SK-N-SH (cell line): Measurements from ENCODE around the gene ID2. TPM values are rescaled to one million over a fixed set of nuclear protein-coding genes. Genes with fewer than 3 reads are reported as not detected.

Experiments used
- CTCF ChIA-PET: fragments of 300-600, 350-600 bp; formaldehyde crosslinking; extraction: SDS; loops from one replicate; lab custom pipeline; 2021; lab: Yijun Ruan, JAX
- POLR2A ChIA-PET: fragments of 350-600 bp; sonication (Branson Sonifier 250); formaldehyde crosslinking; extraction: SDS; loops from one replicate; lab custom pipeline; 2020; ENCODE audit warnings: antibody characterized with exemption, inconsistent platforms; lab: Yijun Ruan, JAX
- DNase-seq: peaks from one replicate; pipeline ENCODE4 v3.0.0; 2012
- H2AFZ ChIP-seq: fragments of 200-600 bp; sonication (generic); 2 replicates; pipeline ENCODE4 v1.8.1; 2016; ENCODE audit warnings: antibody characterized with exemption, mild to moderate bottlenecking, low read depth
- H3F3A ChIP-seq: fragments of 200-600 bp; sonication (generic); replicated peaks from 2 replicates; pipeline ENCODE3; 2016; ENCODE audit warnings: antibody characterized with exemption, mild to moderate bottlenecking; ENCODE audit not compliant: insufficient read depth
- H3K27ac ChIP-seq, 2 experiments: fragments of 200-500 bp in 1 of 2; fragments of 200-600 bp in 1 of 2; sonication (Bioruptor generic) in 1 of 2; sonication (generic), shearing (Covaris generic) in 1 of 2; 2 replicates each; pipeline versions ENCODE4 v1.5.1 to v1.6.1; 2014 to 2016; ENCODE audit warnings: low read depth in 2 of 2, inconsistent platforms in 1 of 2, low read length in 1 of 2, mild to moderate bottlenecking in 1 of 2, mixed read lengths in 1 of 2
- H3K27me3 ChIP-seq: fragments of 200-600 bp; sonication (generic), shearing (Covaris generic); 2 replicates; pipeline ENCODE4 v1.6.1; 2016; ENCODE audit warnings: mixed run types; ENCODE audit not compliant: insufficient read depth
- H3K36me3 ChIP-seq, 2 experiments: fragments of 200-500 bp in 1 of 2; fragments of 200-600 bp in 1 of 2; sonication (Bioruptor generic) in 1 of 2; sonication (generic) in 1 of 2; replicated peaks in 1 of 2; 2 replicates each; pipeline versions ENCODE3 to v1.5.1; 2014 to 2016; ENCODE audit warnings: low read length in 1 of 2, mild to moderate bottlenecking in 1 of 2; ENCODE audit not compliant: insufficient read depth in 2 of 2, control insufficient read depth in 1 of 2
- H3K4me1 ChIP-seq, 2 experiments: fragments of 200-500 bp in 1 of 2; fragments of 200-600 bp in 1 of 2; sonication (Bioruptor generic) in 1 of 2; sonication (generic), shearing (Covaris generic) in 1 of 2; 2 replicates each; pipeline versions ENCODE4 v1.5.1 to v1.6.1; 2014 to 2016; ENCODE audit warnings: low read depth in 1 of 2, low read length in 1 of 2, mixed run types in 1 of 2; ENCODE audit not compliant: insufficient read depth in 2 of 2, control insufficient read depth in 1 of 2
- H3K4me2 ChIP-seq: fragments of 200-600 bp; sonication (generic), shearing (Covaris generic); 2 replicates; pipeline ENCODE4 v1.6.1; 2017; ENCODE audit warnings: mixed run types
- H3K4me3 ChIP-seq, 2 experiments: fragments of 200-500 bp in 1 of 2; fragments of 200-600 bp in 1 of 2; sonication (Bioruptor generic) in 1 of 2; sonication (generic), shearing (Covaris generic) in 1 of 2; 2 replicates each; pipeline versions ENCODE4 v1.5.1 to v1.8.1; 2014 to 2016; ENCODE audit warnings: low read depth in 2 of 2, inconsistent platforms in 1 of 2, low read length in 1 of 2, mild to moderate bottlenecking in 1 of 2, mixed read lengths in 1 of 2, moderate library complexity in 1 of 2
- H3K79me2 ChIP-seq: fragments of 200-600 bp; sonication (generic); 2 replicates; pipeline ENCODE4 v1.8.1; 2017; ENCODE audit warnings: mild to moderate bottlenecking; ENCODE audit not compliant: insufficient read depth
- H3K9ac ChIP-seq: fragments of 200-600 bp; sonication (generic); 2 replicates; pipeline ENCODE4 v1.6.1; 2017; ENCODE audit warnings: mixed run types
- H3K9me2 ChIP-seq: fragments of 200-600 bp; sonication (generic); 2 replicates; pipeline ENCODE4 v1.6.1; 2017; ENCODE audit warnings: mixed run types
- H3K9me3 ChIP-seq: fragments of 200-600 bp; sonication (generic); 2 replicates; pipeline ENCODE4 v1.6.1; 2017; ENCODE audit warnings: mixed run types, mild to moderate bottlenecking, moderate library complexity
- H4K20me1 ChIP-seq: fragments of 200-600 bp; sonication (generic); 2 replicates; pipeline ENCODE4 v1.6.1; 2017; ENCODE audit warnings: mild to moderate bottlenecking, mixed run types; ENCODE audit not compliant: insufficient read depth
- EP300 ChIP-seq, 2 experiments: IDR thresholded peaks; 2 replicates each; pipeline versions ENCODE4 v1.4.0 to v1.6.1; 2012; ENCODE audit warnings: borderline replicate concordance in 1 of 2, low read depth in 1 of 2, low read length in 1 of 2
- EZH2phosphoT487 ChIP-seq: fragments of 200-600 bp; sonication (generic); IDR thresholded peaks from 2 replicates; pipeline ENCODE4 v1.6.1; 2017; ENCODE audit warnings: low read depth, mixed run types, mild to moderate bottlenecking, antibody characterized with exemption, moderate library complexity, borderline replicate concordance
- FOSL2 ChIP-seq: IDR thresholded peaks from 2 replicates; pipeline ENCODE4 v1.4.0; 2012; ENCODE audit warnings: low read depth, mild to moderate bottlenecking, moderate library complexity, borderline replicate concordance
- FOXJ3 ChIP-seq: sonication (generic); formaldehyde crosslinking; IDR thresholded peaks from 2 replicates; pipeline ENCODE4 v1.5.1; 2020; ENCODE audit warnings: mild to moderate bottlenecking, missing genetic modification reagents
- MXI1 ChIP-seq: IDR thresholded peaks from 2 replicates; pipeline ENCODE4 v1.6.1; 2012; ENCODE audit warnings: mild to moderate bottlenecking, low read depth, low read length, improper control_type of control experiment
- POLR2AphosphoS5 ChIP-seq: IDR thresholded peaks from 2 replicates; pipeline ENCODE4 v1.6.1; 2012; ENCODE audit warnings: low read depth, low read length
- RFX5 ChIP-seq: IDR thresholded peaks from 2 replicates; pipeline ENCODE4 v1.6.1; 2012; ENCODE audit warnings: mild to moderate bottlenecking, improper control_type of control experiment, low read length
- TEAD4 ChIP-seq: IDR thresholded peaks from 2 replicates; pipeline ENCODE4 v1.4.0; 2012; ENCODE audit warnings: mild to moderate bottlenecking, borderline replicate concordance; ENCODE audit not compliant: insufficient read depth
- ZBTB33 ChIP-seq: IDR thresholded peaks from 2 replicates; pipeline ENCODE4 v1.4.0; 2012; ENCODE audit warnings: low read depth, borderline replicate concordance
- WGBS: methylation state at CpG from one replicate; pipeline ENCODE4 v1.1.6; 2017; ENCODE audit warnings: low lambda C conversion rate; 5-methylcytosine and 5-hydroxymethylcytosine counted together
- polyA plus RNA-seq, 3 experiments: library from polyadenylated mRNA; depleted of rRNA; stranded (reverse); fragments of >200 nt; gene quantifications; 2 replicates each; pipeline ENCODE4 v1.2.3, GENCODE V29; 2012
- TF ChIP-seq, protein P1 (sequence below): IDR thresholded peaks from 2 replicates; pipeline ENCODE4 v1.6.1; 2012; ENCODE audit warnings: mild to moderate bottlenecking, low read depth, low read length, moderate library complexity
- TF ChIP-seq, protein P2 (sequence below): IDR thresholded peaks from 2 replicates; pipeline ENCODE4 v1.4.0; 2012; ENCODE audit warnings: low read depth
- TF ChIP-seq, protein P3 (sequence below): fragments of 150-350 bp; IDR thresholded peaks from 2 replicates; pipeline ENCODE4 v1.6.1; 2017; ENCODE audit warnings: antibody characterized with exemption, low read length, low read depth, borderline replicate concordance
- TF ChIP-seq, protein P4 (sequence below): fragments of 200-600 bp; sonication (generic); IDR thresholded peaks from 2 replicates; pipeline ENCODE4 v1.6.1; 2017; ENCODE audit warnings: antibody characterized with exemption, mild to moderate bottlenecking, moderate library complexity
- TF ChIP-seq, protein P5 (sequence below): IDR thresholded peaks from 2 replicates; pipeline ENCODE4; 2012

ID2 gene
- polyA plus RNA-seq, 1 of the 3 experiments (the other 2 are of a cell fraction), result 459 TPM

GRCh38 chr2:8680822-8681760 lies 765 bp upstream of the ID2 start (continued):
- TF ChIP-seq MXI1, result peak; percentile 75

GRCh38 chr2:8682719-8683667 lies 1.1 kb downstream of the ID2 start:
- peaks cover 42% of the 10 kb centered on the region for H3K79me2 ChIP-seq
- ChIA-PET CTCF (interaction anchor here (0.9 to 4.9 kb wide), 8 partner anchors 10 to 1586 kb away, joined by 3 to 25 read pairs (median 8); no protein-coding TSS in a partner anchor), POLR2A (interaction anchor here (1.0 to 7.4 kb wide), 20 partner anchors 11 to 1586 kb away, joined by 3 to 154 read pairs (median 5); no protein-coding TSS in a partner anchor)
- peak overlapping the region; percentile 92 for H3K4me2 ChIP-seq
- under 1% methylated on average over 30 of the region's 30 CpGs for WGBS
- peaks cover 8 to 38% of the 10 kb centered on the region in 2 experiments; a peak in 3 of 4 replicates for H3K4me1 ChIP-seq
- H3K27ac ChIP-seq, result peak overlapping the region; percentile 74 to 97
- no peaks in the 10 kb centered on the region for H3K9me3 ChIP-seq
- H3K4me3 ChIP-seq, result peak overlapping the region; percentile 98 to 100
- H3K36me3 ChIP-seq, result peaks cover 0 to 20% of the 10 kb centered on the region in 2 experiments
- H2AFZ ChIP-seq, result no peak overlapping the region
- peak; percentile 77 for DNase-seq
- peaks cover 50% of the 10 kb centered on the region for H3F3A ChIP-seq
- H4K20me1 ChIP-seq, result peaks cover 33% of the 10 kb centered on the region
- no peaks in the 10 kb centered on the region for H3K27me3 ChIP-seq
- no peaks in the 10 kb centered on the region for H3K9me2 ChIP-seq
- peak overlapping the region; percentile 92 for H3K9ac ChIP-seq
- TF ChIP-seq, protein P1, sequence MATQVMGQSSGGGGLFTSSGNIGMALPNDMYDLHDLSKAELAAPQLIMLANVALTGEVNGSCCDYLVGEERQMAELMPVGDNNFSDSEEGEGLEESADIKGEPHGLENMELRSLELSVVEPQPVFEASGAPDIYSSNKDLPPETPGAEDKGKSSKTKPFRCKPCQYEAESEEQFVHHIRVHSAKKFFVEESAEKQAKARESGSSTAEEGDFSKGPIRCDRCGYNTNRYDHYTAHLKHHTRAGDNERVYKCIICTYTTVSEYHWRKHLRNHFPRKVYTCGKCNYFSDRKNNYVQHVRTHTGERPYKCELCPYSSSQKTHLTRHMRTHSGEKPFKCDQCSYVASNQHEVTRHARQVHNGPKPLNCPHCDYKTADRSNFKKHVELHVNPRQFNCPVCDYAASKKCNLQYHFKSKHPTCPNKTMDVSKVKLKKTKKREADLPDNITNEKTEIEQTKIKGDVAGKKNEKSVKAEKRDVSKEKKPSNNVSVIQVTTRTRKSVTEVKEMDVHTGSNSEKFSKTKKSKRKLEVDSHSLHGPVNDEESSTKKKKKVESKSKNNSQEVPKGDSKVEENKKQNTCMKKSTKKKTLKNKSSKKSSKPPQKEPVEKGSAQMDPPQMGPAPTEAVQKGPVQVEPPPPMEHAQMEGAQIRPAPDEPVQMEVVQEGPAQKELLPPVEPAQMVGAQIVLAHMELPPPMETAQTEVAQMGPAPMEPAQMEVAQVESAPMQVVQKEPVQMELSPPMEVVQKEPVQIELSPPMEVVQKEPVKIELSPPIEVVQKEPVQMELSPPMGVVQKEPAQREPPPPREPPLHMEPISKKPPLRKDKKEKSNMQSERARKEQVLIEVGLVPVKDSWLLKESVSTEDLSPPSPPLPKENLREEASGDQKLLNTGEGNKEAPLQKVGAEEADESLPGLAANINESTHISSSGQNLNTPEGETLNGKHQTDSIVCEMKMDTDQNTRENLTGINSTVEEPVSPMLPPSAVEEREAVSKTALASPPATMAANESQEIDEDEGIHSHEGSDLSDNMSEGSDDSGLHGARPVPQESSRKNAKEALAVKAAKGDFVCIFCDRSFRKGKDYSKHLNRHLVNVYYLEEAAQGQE, result peak; percentile 19; the same call in 1 of the 2 replicates
- TF ChIP-seq, protein P2, sequence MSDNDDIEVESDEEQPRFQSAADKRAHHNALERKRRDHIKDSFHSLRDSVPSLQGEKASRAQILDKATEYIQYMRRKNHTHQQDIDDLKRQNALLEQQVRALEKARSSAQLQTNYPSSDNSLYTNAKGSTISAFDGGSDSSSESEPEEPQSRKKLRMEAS, result peak; percentile 60
- TF ChIP-seq FOXJ3 (CRISPR knock-in tag) (peak; percentile 88), RFX5 (0 out of 2 replicates have a peak, but pooled peaks have one; percentile 28), MXI1 (peak; percentile 63), EP300 (IDR thresholded peaks at IDR 0.05; ENCODE audit: borderline replicate concordance in 1 of 2, low read depth in 1 of 2, low read length in 1 of 2) (peak in 1 of 2 experiments; percentile 99; a peak in 2 of 4 replicates), TEAD4 (0 out of 2 replicates have a peak, but pooled peaks have one; percentile 30), FOSL2 (no peak), ZBTB33 (no peak), POLR2AphosphoS5 (peak; percentile 64; the same call in 1 of the 2 replicates), EZH2phosphoT487 (no peak)
- TF ChIP-seq, protein P3, sequence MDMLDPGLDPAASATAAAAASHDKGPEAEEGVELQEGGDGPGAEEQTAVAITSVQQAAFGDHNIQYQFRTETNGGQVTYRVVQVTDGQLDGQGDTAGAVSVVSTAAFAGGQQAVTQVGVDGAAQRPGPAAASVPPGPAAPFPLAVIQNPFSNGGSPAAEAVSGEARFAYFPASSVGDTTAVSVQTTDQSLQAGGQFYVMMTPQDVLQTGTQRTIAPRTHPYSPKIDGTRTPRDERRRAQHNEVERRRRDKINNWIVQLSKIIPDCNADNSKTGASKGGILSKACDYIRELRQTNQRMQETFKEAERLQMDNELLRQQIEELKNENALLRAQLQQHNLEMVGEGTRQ, result no peak
- TF ChIP-seq, protein P4, sequence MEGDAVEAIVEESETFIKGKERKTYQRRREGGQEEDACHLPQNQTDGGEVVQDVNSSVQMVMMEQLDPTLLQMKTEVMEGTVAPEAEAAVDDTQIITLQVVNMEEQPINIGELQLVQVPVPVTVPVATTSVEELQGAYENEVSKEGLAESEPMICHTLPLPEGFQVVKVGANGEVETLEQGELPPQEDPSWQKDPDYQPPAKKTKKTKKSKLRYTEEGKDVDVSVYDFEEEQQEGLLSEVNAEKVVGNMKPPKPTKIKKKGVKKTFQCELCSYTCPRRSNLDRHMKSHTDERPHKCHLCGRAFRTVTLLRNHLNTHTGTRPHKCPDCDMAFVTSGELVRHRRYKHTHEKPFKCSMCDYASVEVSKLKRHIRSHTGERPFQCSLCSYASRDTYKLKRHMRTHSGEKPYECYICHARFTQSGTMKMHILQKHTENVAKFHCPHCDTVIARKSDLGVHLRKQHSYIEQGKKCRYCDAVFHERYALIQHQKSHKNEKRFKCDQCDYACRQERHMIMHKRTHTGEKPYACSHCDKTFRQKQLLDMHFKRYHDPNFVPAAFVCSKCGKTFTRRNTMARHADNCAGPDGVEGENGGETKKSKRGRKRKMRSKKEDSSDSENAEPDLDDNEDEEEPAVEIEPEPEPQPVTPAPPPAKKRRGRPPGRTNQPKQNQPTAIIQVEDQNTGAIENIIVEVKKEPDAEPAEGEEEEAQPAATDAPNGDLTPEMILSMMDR, result no peak
- TF ChIP-seq, protein P5, sequence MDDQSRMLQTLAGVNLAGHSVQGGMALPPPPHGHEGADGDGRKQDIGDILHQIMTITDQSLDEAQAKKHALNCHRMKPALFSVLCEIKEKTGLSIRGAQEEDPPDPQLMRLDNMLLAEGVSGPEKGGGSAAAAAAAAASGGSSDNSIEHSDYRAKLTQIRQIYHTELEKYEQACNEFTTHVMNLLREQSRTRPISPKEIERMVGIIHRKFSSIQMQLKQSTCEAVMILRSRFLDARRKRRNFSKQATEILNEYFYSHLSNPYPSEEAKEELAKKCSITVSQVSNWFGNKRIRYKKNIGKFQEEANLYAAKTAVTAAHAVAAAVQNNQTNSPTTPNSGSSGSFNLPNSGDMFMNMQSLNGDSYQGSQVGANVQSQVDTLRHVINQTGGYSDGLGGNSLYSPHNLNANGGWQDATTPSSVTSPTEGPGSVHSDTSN, result no peak; the same call in 1 of the 2 replicates
